A549 (cell line): ENCODE results near the gene RNF126.

ENCODE experiments used
- CEBPB ChIP-seq, 2 experiments: fragments of >200 bp in 1 of 2; sonication (Bioruptor Twin) in 1 of 2; formaldehyde crosslinking in 1 of 2; IDR thresholded peaks; 2 replicates each; pipeline ENCODE4 v1.6.1; 2012 to 2016
- FOSL2 ChIP-seq, 2 experiments: fragments of 450-650 bp in 1 of 2; fragments of >200 bp in 1 of 2; sonication (Bioruptor Twin) in 1 of 2; formaldehyde crosslinking; IDR thresholded peaks; 2 replicates each; pipeline versions ENCODE4 v1.5.0 to v1.6.1; 2016 to 2020; ENCODE audit warnings: mild to moderate bottlenecking in 1 of 2, moderate library complexity in 1 of 2
- GATA3 ChIP-seq: IDR thresholded peaks from 2 replicates; pipeline ENCODE4 v1.6.1; 2012; ENCODE audit warnings: borderline replicate concordance
- POLR2A ChIP-seq: IDR thresholded peaks from 2 replicates; pipeline ENCODE4 v1.6.1; 2012; ENCODE audit warnings: mild to moderate bottlenecking, low read length
- SREBF2 ChIP-seq: fragments of 450-650 bp; IDR thresholded peaks from 2 replicates; pipeline ENCODE4 v1.6.1; 2014; ENCODE audit warnings: mild to moderate bottlenecking, moderate library complexity
- TF ChIP-seq, protein P1 (sequence below): fragments of >200 bp; sonication (Bioruptor Twin); formaldehyde crosslinking; IDR thresholded peaks from 3 replicates; pipeline ENCODE4 v1.5.1; 2016
- TF ChIP-seq, protein P2 (sequence below): fragments of 150-350 bp; IDR thresholded peaks from 2 replicates; pipeline ENCODE4 v1.6.1; 2014; ENCODE audit warnings: low read depth, mild to moderate bottlenecking, low read length

DNA sequence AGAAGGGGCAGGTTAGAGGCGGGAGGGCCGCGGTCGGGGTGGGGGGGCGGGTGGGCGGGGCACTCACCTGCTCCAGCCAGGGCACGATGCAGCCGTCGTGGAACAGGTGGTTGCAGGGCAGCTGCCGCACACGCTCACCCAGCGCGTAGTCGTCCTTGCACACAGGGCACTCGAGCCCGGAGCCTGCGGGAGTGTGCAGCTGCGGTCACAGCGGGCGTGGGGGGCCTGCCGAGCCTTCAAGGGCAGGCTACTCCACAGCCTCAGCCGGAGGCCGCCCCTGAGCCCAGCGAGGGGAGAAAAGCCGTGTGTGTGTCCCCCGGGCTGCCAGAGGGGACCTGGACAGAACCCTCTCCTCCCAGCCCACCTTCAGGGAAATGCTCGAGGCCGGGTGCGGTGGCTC lies 14.7 kb downstream of the RNF126 start:
- TF ChIP-seq, protein P1, sequence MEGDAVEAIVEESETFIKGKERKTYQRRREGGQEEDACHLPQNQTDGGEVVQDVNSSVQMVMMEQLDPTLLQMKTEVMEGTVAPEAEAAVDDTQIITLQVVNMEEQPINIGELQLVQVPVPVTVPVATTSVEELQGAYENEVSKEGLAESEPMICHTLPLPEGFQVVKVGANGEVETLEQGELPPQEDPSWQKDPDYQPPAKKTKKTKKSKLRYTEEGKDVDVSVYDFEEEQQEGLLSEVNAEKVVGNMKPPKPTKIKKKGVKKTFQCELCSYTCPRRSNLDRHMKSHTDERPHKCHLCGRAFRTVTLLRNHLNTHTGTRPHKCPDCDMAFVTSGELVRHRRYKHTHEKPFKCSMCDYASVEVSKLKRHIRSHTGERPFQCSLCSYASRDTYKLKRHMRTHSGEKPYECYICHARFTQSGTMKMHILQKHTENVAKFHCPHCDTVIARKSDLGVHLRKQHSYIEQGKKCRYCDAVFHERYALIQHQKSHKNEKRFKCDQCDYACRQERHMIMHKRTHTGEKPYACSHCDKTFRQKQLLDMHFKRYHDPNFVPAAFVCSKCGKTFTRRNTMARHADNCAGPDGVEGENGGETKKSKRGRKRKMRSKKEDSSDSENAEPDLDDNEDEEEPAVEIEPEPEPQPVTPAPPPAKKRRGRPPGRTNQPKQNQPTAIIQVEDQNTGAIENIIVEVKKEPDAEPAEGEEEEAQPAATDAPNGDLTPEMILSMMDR = no peak
- TF ChIP-seq FOSL2 (IDR thresholded peaks at IDR 0.05) (no peak), FOSL2 (CRISPR knock-in tag; IDR thresholded peaks at IDR 0.05) (no peak), GATA3 (no peak), POLR2A (no peak), SREBF2 (no peak), CEBPB (IDR thresholded peaks at IDR 0.05) (no peak)
- TF ChIP-seq, protein P2, sequence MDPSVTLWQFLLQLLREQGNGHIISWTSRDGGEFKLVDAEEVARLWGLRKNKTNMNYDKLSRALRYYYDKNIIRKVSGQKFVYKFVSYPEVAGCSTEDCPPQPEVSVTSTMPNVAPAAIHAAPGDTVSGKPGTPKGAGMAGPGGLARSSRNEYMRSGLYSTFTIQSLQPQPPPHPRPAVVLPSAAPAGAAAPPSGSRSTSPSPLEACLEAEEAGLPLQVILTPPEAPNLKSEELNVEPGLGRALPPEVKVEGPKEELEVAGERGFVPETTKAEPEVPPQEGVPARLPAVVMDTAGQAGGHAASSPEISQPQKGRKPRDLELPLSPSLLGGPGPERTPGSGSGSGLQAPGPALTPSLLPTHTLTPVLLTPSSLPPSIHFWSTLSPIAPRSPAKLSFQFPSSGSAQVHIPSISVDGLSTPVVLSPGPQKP = no peak
